ENCODE measurements around the gene RSBN1.
"Not testable (repeated sequence)": the region's sequence is repeated elsewhere in the genome, so short reads cannot be mapped to it uniquely, and the experiment has no call there.

RSBN1 gene

DNA sequence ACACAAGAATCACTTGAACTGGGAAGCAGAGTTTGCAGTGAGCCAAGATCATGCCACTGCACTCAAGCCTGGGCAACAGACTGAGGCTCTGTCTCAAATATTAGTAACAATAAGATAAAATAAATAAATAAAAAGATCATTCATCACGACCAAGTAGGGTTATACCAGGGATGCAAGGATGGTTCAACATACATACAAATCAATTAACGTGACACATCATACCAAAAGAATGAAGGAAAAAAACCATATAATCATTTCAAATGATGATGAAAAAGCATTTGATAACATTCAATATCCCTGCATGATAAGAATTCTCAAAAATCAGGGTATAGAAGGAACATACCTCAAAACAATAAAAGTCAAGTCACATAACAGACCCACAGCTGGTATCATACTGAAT lies 91.3 kb downstream of the RSBN1 start:
- Histone ChIP-seq H3K4me3 (ENCODE audit: low read depth in 1 of 2, low read length in 1 of 2) (no peak overlapping the region), H3K27ac (no peak overlapping the region), H3K27me3 (no peaks in the 10 kb centered on the region), H3K9me3 (peaks cover 10% of the 10 kb centered on the region), H3K36me3 (peaks cover 37% of the 10 kb centered on the region), H3K4me1 (ENCODE audit: control insufficient read depth in 1 of 2, insufficient read depth in 1 of 2, low read depth in 1 of 2, low read length in 1 of 2) (no peaks in the 10 kb centered on the region)
- TF ChIP-seq, protein P1, sequence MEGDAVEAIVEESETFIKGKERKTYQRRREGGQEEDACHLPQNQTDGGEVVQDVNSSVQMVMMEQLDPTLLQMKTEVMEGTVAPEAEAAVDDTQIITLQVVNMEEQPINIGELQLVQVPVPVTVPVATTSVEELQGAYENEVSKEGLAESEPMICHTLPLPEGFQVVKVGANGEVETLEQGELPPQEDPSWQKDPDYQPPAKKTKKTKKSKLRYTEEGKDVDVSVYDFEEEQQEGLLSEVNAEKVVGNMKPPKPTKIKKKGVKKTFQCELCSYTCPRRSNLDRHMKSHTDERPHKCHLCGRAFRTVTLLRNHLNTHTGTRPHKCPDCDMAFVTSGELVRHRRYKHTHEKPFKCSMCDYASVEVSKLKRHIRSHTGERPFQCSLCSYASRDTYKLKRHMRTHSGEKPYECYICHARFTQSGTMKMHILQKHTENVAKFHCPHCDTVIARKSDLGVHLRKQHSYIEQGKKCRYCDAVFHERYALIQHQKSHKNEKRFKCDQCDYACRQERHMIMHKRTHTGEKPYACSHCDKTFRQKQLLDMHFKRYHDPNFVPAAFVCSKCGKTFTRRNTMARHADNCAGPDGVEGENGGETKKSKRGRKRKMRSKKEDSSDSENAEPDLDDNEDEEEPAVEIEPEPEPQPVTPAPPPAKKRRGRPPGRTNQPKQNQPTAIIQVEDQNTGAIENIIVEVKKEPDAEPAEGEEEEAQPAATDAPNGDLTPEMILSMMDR (IDR thresholded peaks at IDR 0.05), result no peak

DNA sequence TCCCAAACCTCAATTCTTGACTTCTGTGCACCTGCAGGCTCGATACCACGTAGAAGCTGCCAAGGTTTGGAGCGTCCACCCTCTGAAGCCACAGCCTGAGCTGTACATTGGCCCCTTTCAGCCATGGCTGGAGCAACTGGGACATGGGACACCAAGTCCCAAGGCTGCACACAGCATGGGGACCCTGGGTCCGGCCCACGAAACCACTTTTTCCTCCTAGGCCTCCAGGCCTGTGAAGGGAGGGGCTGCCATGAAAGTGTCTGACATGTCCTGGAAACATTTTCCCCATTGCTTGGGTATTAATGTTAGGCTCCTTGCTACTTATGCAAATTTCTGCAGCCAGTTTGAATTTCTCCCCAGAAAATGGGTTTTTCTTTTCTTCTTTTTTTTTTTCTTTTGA lies 93.7 kb downstream of the RSBN1 start:
- H3K4me3 ChIP-seq (ENCODE audit: low read depth in 1 of 2, low read length in 1 of 2); H3K27me3 ChIP-seq; H3K27ac ChIP-seq; H3K4me1 ChIP-seq (ENCODE audit: control insufficient read depth in 1 of 2, insufficient read depth in 1 of 2, low read depth in 1 of 2, low read length in 1 of 2); H3K9me3 ChIP-seq: not testable (repeated sequence)
- H3K36me3 ChIP-seq, result peaks cover 31% of the 10 kb centered on the region

DNA sequence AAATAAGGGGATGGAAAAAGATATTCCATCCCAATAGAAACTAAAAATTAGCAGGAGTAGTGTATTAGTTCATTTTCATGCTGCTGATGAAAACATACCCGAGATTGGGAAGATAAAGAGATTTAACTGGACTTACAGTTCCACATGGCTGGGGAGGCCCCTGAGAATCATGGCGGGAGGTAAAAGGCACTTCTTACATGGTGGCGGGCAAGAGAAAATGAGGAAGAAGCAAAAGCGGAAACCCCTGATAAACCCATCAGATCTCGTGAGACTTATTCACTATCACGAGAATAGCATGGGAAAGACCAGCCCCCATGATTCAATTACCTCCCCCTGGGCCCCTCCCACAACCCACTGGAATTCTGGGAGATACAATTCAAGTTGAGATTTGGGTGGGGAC lies 94.8 kb downstream of the RSBN1 start:
- not testable (repeated sequence) for H3K9me3 ChIP-seq; H3K27ac ChIP-seq; H3K4me1 ChIP-seq (ENCODE audit: control insufficient read depth in 1 of 2, insufficient read depth in 1 of 2, low read depth in 1 of 2, low read length in 1 of 2); H3K27me3 ChIP-seq; H3K4me3 ChIP-seq (ENCODE audit: low read depth in 1 of 2, low read length in 1 of 2)
- peaks cover 39% of the 10 kb centered on the region for H3K36me3 ChIP-seq

DNA sequence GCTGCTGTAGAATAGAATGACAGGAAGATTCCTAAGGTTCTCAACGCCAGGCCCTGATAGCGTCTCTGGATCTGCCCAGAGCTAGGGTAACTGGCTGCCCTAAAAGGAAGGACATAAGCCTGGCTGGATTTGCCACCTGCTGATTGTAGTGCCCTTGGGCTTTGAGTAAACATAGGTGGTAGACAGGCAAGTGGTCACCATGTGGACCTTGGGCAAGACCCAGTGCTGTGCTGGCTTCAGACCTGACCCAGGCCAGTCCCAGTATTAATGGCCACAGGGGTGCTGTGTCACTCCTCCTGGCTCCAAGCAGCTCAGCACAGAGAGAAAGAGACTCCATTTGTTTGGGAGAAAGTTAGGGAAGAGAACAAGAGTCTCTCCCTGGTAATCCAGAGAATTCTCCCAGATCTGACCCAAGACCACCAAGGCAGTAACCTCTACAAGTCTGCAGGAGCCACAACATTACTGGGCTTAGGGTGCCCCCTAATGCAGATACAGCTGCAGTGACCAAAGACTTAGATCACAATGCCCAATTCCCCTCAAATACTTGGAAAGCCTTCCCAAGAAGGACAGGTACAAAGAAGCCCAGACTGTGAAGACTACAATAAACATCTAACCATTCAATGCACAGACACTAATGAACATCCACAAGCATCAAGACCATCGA lies 97.5 kb downstream of the RSBN1 start:
- H3K9me3 ChIP-seq, result peaks cover 5% of the 10 kb centered on the region
- TF ChIP-seq, protein P1 (IDR thresholded peaks at IDR 0.05), result no peak
- no peaks in the 10 kb centered on the region for H3K4me1 ChIP-seq (ENCODE audit: control insufficient read depth in 1 of 2, insufficient read depth in 1 of 2, low read depth in 1 of 2, low read length in 1 of 2)
- no peak overlapping the region for H3K27ac ChIP-seq
- no peaks in the 10 kb centered on the region for H3K27me3 ChIP-seq
- no peak overlapping the region for H3K4me3 ChIP-seq (ENCODE audit: low read depth in 1 of 2, low read length in 1 of 2)
- H3K36me3 ChIP-seq, result peaks cover 47% of the 10 kb centered on the region

All from neutrophil (primary cell).